ENCODE data around the gene COL9A1.

GRCh38 chr6:70345619-70346018 is 42.7 kb upstream of the COL9A1 start:
- TF ChIP-seq CTCF (IDR thresholded peaks at IDR 0.05) (no peak), EP300 (IDR thresholded peaks at IDR 0.05) (no peak)
